Glomerular visceral epithelial cell (primary cell): Measurements from ENCODE around the gene CFAP57.

ENCODE experiments used
- DNase-seq: peaks from one replicate; pipeline ENCODE4 v3.0.0-alpha.2; 2016; ENCODE audit errors: extremely low spot score

Gene CFAP57

GRCh38 chr1:43255438-43256210, 83.5 kb downstream of the CFAP57 start:
- DNase-seq = no peak

GRCh38 chr1:43256675-43257570, 84.8 kb downstream of the CFAP57 start:
- DNase-seq = no peak

GRCh38 chr1:43258370-43258769, 86.2 kb downstream of the CFAP57 start:
- DNase-seq = no peak

- DNase-seq = no peak
Measured at GRCh38 chr1:43265431-43265830, 93.3 kb downstream of the CFAP57 start.

- no peak for DNase-seq
Measured at GRCh38 chr1:43266881-43267280, 94.8 kb downstream of the CFAP57 start.

GRCh38 chr1:43267291-43267805, 95.2 kb downstream of the CFAP57 start:
- no peak for DNase-seq

GRCh38 chr1:43267818-43268425, 95.8 kb downstream of the CFAP57 start:
- no peak for DNase-seq

GRCh38 chr1:43269627-43270375, 97.7 kb downstream of the CFAP57 start, which contains the start of gene TMEM125:
Gene TMEM125 (plus strand): TSS chr1:43269983. CDS start chr1:43272723, 2,740 bp downstream.
- no peak for DNase-seq

- DNase-seq = no peak
Measured at GRCh38 chr1:43270421-43271095, 98.4 kb downstream of the CFAP57 start.

- no peak for DNase-seq
Measured at GRCh38 chr1:43271186-43272118, 99.3 kb downstream of the CFAP57 start.

GRCh38 chr1:43272161-43272560, 100.0 kb downstream of the CFAP57 start:
- DNase-seq = no peak

- no peak for DNase-seq
Measured at GRCh38 chr1:43272576-43273571, 100.7 kb downstream of the CFAP57 start.

- no peak for DNase-seq
Measured at GRCh38 chr1:43273708-43274107, 101.6 kb downstream of the CFAP57 start.

GRCh38 chr1:43274125-43274803, 102.1 kb downstream of the CFAP57 start:
- peak; percentile 11 for DNase-seq

- no peak for DNase-seq
Measured at GRCh38 chr1:43274804-43275180, 102.7 kb downstream of the CFAP57 start.

GRCh38 chr1:43275826-43276620, 103.9 kb downstream of the CFAP57 start:
- DNase-seq = no peak

- no peak for DNase-seq
Measured at GRCh38 chr1:43276673-43277072, 104.5 kb downstream of the CFAP57 start.
